ENCODE data around the gene CENPI. TPM values are rescaled to one million over a fixed set of nuclear protein-coding genes. Genes with fewer than 3 reads are reported as not detected.

The CENPI gene
- 2.4 and 2.6 TPM in 2 replicates for polyA plus RNA-seq (2012; rRNA removed)
- 2.5 and 3.3 TPM in 2 replicates for polyA plus RNA-seq (2012; cell fraction: cytosol; rRNA removed)
- polyA plus RNA-seq (2012; cell fraction: nucleus; rRNA removed) = 2.7 and 4.0 TPM in 2 replicates

DNA sequence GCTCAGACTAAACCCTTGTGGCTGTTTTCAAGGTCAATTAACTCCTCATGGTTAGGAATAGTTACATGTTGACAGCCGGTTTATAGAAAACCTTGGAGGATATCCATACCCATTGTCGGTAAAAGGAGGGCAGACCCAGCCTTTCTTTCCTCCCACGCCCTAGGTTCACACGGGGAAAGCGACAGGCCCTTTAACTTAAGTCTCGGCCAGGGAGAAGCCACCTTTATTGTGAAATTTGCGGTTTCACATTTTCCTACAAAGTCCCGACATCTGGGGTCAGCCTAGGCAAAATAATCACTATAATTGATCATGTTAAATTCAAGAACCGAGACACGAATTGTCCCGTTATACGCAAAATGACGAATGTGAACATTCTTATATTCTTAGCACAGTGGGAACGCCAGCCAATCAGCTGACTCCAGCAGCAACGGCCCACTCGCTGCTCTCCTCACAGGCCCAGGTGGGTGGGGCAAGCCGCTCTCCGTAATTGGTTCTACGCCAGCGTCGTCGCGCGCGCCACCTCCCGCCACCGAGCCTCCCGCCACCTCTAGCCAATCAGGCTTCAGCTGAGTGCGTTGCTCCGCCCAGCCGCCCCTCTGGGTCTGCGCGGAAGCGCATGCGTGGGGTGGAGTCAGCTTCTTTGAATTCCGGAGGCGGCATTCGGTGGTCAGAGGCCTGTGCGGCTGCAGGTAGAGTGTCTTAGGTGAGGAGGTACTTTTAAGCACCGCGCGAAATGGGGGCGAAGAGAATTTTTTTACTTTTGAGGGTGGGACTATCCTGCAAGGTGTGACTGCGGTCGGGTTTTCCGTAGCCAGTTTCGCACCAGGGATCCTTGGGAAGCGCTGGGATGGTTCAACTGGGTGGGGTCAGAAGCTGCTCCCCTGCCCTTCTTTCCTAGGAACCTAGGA, at the start of gene CENPI:
Gene CENPI (plus strand): TSS at position 659 of the 908 bp plus-strand sequence. CDS start 2,867 bp downstream, outside the sequence.
- 25% methylated on average over 41 of the region's 48 CpGs for WGBS (ENCODE audit: low lambda C conversion rate)
- CTCF ChIA-PET = no interaction called here
- Histone ChIP-seq H3K4me3 (ENCODE audit: low read depth in 2 of 2, low read length in 1 of 2) (peak within 1 kb of the TSS; percentile 55), H3F3A (replicated peaks; ENCODE audit: insufficient read depth) (no peaks in the 10 kb centered on the region), H3K9ac (peak within 1 kb of the TSS; percentile 57; the same call in 1 of the 2 replicates), H3K4me2 (peak within 1 kb of the TSS; percentile 66), H4K20me1 (ENCODE audit: insufficient read depth) (no peaks in the 10 kb centered on the region), H3K9me3 (no peaks in the 10 kb centered on the region), H3K27me3 (ENCODE audit: insufficient read depth) (no peaks in the 10 kb centered on the region; the same call in 1 of the 2 replicates), H3K4me1 (ENCODE audit: control insufficient read depth in 1 of 2, insufficient read depth in 2 of 2, low read depth in 1 of 2, low read length in 1 of 2) (no peaks in the 10 kb centered on the region), H3K36me3 (replicated peaks in 1 of 2; ENCODE audit: control insufficient read depth in 1 of 2, insufficient read depth in 2 of 2, low read length in 1 of 2) (peaks cover 0 to 7% of the 10 kb centered on the region in 2 experiments), H3K27ac (ENCODE audit: low read depth in 2 of 2, low read length in 1 of 2) (peak within 1 kb of the TSS; percentile 62 to 71), H2AFZ (ENCODE audit: low read depth) (peak within 1 kb of the TSS; percentile 78), H3K79me2 (ENCODE audit: insufficient read depth) (peaks cover 39% of the 10 kb centered on the region), H3K9me2 (no peaks in the 10 kb centered on the region)
- TF ChIP-seq RXRA (IDR thresholded peaks at IDR 0.05; ENCODE audit: borderline replicate concordance, low read depth) (no peak), FOXJ3 (CRISPR knock-in tag; IDR thresholded peaks at IDR 0.05) (no peak), TAF1 (IDR thresholded peaks at IDR 0.05; ENCODE audit: borderline replicate concordance, low read depth, low read length) (no peak), CHD2 (IDR thresholded peaks at IDR 0.05; ENCODE audit: low read length, partially characterized antibody) (no peak), SIN3A (IDR thresholded peaks at IDR 0.05; ENCODE audit: borderline replicate concordance, low read depth, low read length) (0 out of 2 replicates have a peak, but pooled peaks have one; percentile 22), RAD21 (IDR thresholded peaks at IDR 0.05; ENCODE audit: low read length) (no peak), FOXM1 (IDR thresholded peaks at IDR 0.05; ENCODE audit: low read depth) (no peak), RFX5 (IDR thresholded peaks at IDR 0.05; ENCODE audit: low read length) (peak; percentile 67; the same call in 1 of the 2 replicates), MEF2A (IDR thresholded peaks at IDR 0.05; ENCODE audit: borderline replicate concordance, low read depth) (no peak), NRF1 (IDR thresholded peaks at IDR 0.05; ENCODE audit: low read depth, low read length) (peak; percentile 90), EZH2phosphoT487 (IDR thresholded peaks at IDR 0.05; ENCODE audit: borderline replicate concordance, low read depth) (no peak), POLR2AphosphoS5 (IDR thresholded peaks at IDR 0.05; ENCODE audit: low read depth, low read length) (peak; percentile 32; the same call in 1 of the 2 replicates), MXI1 (IDR thresholded peaks at IDR 0.05; ENCODE audit: low read depth, low read length) (peak; percentile 71), EP300 (IDR thresholded peaks at IDR 0.05; ENCODE audit: borderline replicate concordance in 1 of 2, low read depth in 1 of 2, low read length in 1 of 2) (no peak), ELF1 (IDR thresholded peaks at IDR 0.05) (no peak), TCF12 (IDR thresholded peaks at IDR 0.05) (no peak), RCOR1 (IDR thresholded peaks at IDR 0.05; ENCODE audit: low read length) (no peak), GATA2 (CRISPR knock-in tag; IDR thresholded peaks at IDR 0.05) (no peak), JUND (IDR thresholded peaks at IDR 0.05) (no peak), PBX3 (IDR thresholded peaks at IDR 0.05) (no peak), FOSL2 (IDR thresholded peaks at IDR 0.05; ENCODE audit: borderline replicate concordance, low read depth) (no peak)
- TF ChIP-seq, protein P1, sequence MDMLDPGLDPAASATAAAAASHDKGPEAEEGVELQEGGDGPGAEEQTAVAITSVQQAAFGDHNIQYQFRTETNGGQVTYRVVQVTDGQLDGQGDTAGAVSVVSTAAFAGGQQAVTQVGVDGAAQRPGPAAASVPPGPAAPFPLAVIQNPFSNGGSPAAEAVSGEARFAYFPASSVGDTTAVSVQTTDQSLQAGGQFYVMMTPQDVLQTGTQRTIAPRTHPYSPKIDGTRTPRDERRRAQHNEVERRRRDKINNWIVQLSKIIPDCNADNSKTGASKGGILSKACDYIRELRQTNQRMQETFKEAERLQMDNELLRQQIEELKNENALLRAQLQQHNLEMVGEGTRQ (IDR thresholded peaks at IDR 0.05; ENCODE audit: borderline replicate concordance, low read depth, low read length) = no peak
- TF ChIP-seq, protein P2, sequence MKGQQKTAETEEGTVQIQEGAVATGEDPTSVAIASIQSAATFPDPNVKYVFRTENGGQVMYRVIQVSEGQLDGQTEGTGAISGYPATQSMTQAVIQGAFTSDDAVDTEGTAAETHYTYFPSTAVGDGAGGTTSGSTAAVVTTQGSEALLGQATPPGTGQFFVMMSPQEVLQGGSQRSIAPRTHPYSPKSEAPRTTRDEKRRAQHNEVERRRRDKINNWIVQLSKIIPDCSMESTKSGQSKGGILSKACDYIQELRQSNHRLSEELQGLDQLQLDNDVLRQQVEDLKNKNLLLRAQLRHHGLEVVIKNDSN (IDR thresholded peaks at IDR 0.05; ENCODE audit: borderline replicate concordance, low read depth) = no peak
- peak; percentile 93 for DNase-seq
- POLR2A ChIA-PET = interaction anchor here (1.2 kb wide), 1 partner anchor 298 kb away, joined by 4 read pairs; no protein-coding TSS in a partner anchor
